GM19023 (cell line): ENCODE data around the gene RFLNA.
"Not testable (repeated sequence)": the region's sequence is repeated elsewhere in the genome, so short reads cannot be mapped to it uniquely, and the experiment has no call there.

ENCODE experiments used
- ATAC-seq: cut with Tn5 transposase; IDR thresholded peaks from one replicate; pipeline ENCODE4 v1.9.1; 2021; ENCODE audit warnings: mild to moderate bottlenecking, moderate library complexity; ENCODE audit not compliant: unreplicated experiment

RFLNA gene

DNA sequence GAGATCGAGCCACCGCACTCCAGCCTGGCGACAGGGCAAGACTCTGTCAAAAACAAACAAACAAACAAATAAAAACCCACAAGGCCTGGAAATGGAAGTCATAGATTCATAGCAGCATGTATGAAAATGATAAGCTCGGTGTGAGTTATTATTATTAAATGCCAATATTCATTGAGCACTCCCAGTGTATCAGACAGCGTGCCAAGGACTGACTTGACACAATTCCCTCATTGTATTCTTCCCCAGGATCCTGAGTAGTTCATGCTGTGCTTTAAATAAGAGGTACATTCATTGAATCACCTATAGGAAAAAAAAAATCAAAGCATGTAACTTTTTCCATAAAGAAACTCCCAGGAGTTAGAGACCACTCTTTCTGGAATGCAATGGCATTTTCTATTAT is 12.6 kb upstream of the RFLNA start:
- ATAC-seq: no peak

DNA sequence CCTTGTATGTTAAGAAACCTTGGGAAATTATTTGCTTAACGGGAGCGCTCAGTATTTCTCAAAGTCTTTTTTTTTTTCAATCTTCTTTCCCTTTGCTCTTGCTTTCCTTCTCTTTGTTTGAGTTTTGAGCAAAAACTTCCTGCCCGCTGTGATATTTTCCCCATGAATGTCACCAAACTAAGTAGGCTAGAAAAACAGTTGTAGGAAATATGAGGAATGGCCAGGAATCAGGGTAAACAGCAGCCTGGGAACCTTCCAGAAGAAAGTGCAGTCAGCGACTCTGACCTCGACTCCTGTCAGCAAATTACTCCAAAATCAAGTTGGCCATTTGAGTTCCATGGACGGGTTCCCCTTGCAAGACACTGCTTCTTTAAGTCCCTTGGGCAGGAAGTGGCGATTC is 11.6 kb upstream of the RFLNA start:
- ATAC-seq: no peak

DNA sequence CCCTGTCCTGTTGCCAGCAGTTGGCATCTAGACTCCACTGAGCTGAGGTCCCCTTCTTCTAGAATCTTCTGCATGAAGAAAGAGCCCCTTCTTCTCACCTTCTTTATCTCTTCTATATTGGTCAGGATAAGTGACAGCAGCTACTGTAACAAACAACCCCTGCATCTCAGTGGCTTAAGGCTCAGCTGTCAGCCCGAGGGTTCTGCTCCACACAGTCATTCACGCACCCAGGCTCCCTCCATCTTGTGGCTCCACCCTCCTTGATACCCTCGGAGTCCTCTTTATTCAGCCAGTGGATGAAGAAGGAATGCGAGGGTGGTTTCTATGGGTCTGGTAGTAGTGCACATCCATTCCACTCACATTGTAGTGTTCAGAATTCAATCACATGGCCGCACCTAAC is 10.5 kb upstream of the RFLNA start:
- ATAC-seq: no peak

GRCh38 chr12:124286414-124286813 is 8.5 kb upstream of the RFLNA start:
- ATAC-seq: no peak

DNA sequence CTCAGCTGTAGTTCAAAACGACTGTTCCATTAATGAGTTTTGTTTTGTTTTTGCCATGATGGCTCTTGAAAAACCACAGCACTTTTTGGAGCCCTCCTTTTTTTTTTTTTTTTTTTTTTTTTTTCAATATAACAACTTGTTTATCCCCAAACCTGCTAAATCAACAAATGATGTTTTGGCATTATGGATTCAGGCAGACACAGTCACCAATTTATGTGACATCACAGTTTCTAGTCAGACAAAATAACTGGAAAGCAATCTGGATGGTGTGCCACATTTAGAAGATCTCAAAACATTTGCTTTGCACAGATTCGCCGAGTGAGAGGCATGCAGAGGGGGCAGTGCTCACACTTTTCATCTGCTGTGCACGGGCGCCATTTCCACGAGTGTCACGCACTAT is 7.9 kb upstream of the RFLNA start:
- ATAC-seq: no peak

GRCh38 chr12:124289634-124290600 is 5.0 kb upstream of the RFLNA start:
- no peak for ATAC-seq

DNA sequence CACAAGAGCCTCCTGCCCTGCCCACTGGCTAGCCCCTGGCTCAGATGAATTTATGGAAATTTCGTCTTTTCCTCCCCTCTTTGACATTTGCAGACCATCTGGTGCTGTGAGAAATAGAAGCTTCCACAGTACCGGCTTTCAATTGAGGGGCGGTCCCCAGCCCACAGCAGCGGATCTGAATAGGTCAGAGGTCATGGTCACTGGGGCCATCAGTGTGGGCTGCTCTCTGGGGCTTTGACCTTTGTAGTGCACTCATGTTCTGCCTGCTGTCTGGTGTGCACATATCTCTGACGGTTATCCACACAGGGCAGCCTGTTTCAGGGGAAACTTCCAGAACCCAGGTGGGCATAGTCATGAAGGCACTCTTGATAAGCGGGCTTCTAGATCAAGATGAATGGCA is 2.5 kb upstream of the RFLNA start:
- no peak for ATAC-seq

- ATAC-seq: no peak
Observed at GRCh38 chr12:124293286-124294003, 1.4 kb upstream of the RFLNA start.

DNA sequence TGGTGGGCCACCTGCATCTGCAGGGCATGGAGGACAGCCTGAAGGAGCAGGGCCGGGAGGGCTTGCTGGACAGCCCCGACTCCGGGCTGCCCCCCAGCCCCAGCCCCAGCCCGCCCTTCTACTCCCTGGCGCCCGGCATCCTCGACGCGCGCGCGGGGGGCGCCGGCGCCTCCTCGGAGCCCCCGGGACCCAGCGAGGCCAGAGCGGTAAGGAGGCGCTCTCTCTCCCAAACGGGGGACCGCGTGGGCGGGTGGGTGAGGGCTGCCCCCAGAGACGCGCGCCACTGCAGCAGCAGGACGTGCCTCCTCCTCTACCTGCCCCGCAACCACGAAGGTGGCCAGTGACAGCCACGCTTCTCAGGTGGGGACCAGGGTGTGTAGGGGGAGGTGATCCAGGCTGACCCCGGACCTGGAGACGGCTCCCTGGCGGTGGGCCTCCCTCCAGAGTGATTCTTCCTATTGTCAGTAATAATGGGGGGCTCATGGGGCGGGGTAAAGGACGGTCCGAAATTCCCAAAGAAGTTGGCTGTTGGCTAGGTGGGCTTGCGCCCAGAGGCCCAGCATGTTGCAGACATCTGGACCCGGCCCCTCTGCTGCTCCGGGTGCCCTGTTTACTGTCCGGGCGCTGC is 652 bp downstream of the RFLNA start:
- ATAC-seq: no peak

GRCh38 chr12:124296295-124296915 is 1.5 kb downstream of the RFLNA start:
- no peak for ATAC-seq

GRCh38 chr12:124296916-124297351 is 2.0 kb downstream of the RFLNA start:
- ATAC-seq: no peak

- ATAC-seq: no peak
Observed at GRCh38 chr12:124297389-124297788, 2.5 kb downstream of the RFLNA start.

DNA sequence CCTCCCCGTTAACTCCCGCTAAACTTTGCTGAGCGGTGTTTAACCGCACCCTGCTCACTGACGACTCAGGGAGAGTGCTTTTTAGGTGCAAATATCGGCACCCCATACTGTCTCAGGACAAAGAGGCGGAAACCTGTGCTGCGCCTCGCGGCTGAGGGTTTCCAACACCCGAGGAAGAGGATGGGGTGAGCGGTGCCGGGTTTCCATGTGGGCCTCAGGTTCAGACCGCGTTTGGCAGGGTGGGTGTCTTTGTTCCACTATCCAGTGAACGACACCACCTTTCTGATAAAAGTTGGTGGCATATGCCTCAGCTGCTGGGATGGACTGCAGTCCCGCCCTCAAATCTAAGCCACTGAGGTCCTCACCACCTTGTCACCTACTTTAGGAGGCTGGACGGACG is 3.0 kb downstream of the RFLNA start:
- no peak for ATAC-seq

GRCh38 chr12:124298685-124299410 is 4.0 kb downstream of the RFLNA start:
- ATAC-seq: no peak

- ATAC-seq: no peak
Observed at GRCh38 chr12:124299628-124300388, 4.9 kb downstream of the RFLNA start.

DNA sequence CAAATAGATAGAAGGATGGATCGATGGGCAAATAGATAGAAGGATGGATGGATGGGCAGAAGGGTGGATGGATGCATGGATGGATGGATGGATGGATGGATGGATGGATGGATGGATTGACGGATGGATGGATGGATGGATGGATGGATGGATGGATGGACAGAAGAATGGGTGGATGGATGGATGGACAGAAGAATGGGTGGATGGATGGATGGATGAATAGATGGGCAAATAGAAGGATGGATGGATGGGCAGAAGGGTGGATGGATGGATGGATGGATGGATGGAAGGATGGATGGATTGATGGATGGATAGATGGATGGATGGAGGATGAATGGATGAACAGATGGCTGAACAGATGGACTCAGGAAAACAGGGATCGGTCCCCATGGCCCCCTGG is 5.8 kb downstream of the RFLNA start:
- not testable (repeated sequence) for ATAC-seq

DNA sequence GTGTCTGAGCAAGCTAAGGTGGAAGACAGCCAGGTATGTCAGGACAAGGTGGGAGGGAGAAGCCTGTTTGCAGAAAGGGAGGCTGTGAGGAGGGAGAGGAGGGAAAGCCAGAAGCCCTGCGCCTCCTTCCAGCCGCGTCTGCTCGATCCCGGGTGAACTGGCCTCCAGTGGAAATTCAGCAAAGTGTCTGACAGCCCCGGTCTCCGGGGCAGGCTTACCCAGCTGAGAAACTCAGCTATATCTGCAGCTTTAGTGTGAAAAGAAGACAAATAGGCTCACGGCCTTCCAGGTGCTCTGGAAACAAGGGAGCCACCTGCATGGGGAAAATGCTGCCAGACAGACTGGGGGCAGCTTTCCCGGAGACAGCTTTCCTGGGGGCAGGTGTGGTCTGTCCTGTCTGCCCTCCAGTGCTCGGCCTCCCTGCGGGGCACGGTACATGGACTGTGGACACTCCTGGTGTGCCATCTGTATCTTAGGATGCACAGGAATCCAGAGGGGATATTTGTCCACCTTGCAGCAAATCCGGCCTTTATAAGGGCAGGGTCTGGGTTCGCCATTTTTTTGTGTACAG is 6.3 kb downstream of the RFLNA start:
- ATAC-seq: no peak

DNA sequence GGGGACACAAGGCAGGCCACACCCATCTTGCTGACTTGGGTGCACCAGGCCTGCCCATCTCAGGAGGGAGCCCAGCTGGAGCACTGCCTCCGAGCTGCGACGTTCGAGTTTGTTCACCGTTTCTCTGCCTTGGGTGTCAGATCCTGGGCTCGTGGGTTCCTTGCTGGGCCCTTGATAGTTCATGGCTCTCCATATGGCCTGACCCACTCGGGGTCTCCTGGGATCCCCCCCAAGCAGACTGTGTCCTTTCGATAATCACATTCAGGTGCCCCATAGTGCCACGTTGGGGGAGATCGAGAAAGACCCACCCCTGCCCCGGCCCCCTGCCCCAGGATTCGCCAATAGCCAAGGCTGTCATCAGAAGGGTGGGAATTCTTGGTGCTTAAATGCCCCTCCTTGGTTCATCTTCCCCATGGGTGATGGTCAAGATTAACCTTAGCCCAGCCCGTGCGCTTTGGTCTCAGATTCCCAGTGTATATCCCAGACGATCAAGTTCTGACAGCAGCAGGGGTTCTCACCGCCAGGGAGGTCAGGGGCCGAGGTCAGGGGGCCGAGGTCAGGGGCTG is 7.4 kb downstream of the RFLNA start:
- no peak for ATAC-seq
